HG02588 (cell line): ENCODE data around the gene OR7C1.
"Not testable (repeated sequence)": the region's sequence is repeated elsewhere in the genome, so short reads cannot be mapped to it uniquely, and the experiment has no call there.

Source experiments
- ATAC-seq: cut with Tn5 transposase; IDR thresholded peaks from one replicate; pipeline ENCODE4 v1.9.1; 2021; ENCODE audit warnings: mild to moderate bottlenecking, moderate library complexity; ENCODE audit not compliant: unreplicated experiment

The OR7C1 gene

GRCh38 chr19:14768001-14768400 lies 67.0 kb downstream of the OR7C1 start:
- no peak for ATAC-seq

- no peak for ATAC-seq
Observed at GRCh38 chr19:14767466-14767971, 67.5 kb downstream of the OR7C1 start.

GRCh38 chr19:14765841-14766240 lies 69.1 kb downstream of the OR7C1 start:
- ATAC-seq: not testable (repeated sequence)

- not testable (repeated sequence) for ATAC-seq
Observed at GRCh38 chr19:14765403-14765802, 69.6 kb downstream of the OR7C1 start.

GRCh38 chr19:14764401-14764800 lies 70.6 kb downstream of the OR7C1 start:
- no peak for ATAC-seq

- no peak for ATAC-seq
Observed at GRCh38 chr19:14763497-14764145, 71.4 kb downstream of the OR7C1 start.

GRCh38 chr19:14762111-14762510 lies 72.9 kb downstream of the OR7C1 start:
- ATAC-seq: no peak

GRCh38 chr19:14761607-14762006 lies 73.4 kb downstream of the OR7C1 start:
- ATAC-seq: no peak

GRCh38 chr19:14758816-14759215 lies 76.2 kb downstream of the OR7C1 start:
- ATAC-seq: no peak

- no peak for ATAC-seq
Observed at GRCh38 chr19:14748601-14749000, 86.4 kb downstream of the OR7C1 start.
